CMK (cell line): ENCODE data around the gene ENDOV.

Source experiments
- DNase-seq: peaks from one replicate; pipeline ENCODE4 v3.0.0-alpha.2; 2010; ENCODE audit warnings: low read depth

The ENDOV gene

DNA sequence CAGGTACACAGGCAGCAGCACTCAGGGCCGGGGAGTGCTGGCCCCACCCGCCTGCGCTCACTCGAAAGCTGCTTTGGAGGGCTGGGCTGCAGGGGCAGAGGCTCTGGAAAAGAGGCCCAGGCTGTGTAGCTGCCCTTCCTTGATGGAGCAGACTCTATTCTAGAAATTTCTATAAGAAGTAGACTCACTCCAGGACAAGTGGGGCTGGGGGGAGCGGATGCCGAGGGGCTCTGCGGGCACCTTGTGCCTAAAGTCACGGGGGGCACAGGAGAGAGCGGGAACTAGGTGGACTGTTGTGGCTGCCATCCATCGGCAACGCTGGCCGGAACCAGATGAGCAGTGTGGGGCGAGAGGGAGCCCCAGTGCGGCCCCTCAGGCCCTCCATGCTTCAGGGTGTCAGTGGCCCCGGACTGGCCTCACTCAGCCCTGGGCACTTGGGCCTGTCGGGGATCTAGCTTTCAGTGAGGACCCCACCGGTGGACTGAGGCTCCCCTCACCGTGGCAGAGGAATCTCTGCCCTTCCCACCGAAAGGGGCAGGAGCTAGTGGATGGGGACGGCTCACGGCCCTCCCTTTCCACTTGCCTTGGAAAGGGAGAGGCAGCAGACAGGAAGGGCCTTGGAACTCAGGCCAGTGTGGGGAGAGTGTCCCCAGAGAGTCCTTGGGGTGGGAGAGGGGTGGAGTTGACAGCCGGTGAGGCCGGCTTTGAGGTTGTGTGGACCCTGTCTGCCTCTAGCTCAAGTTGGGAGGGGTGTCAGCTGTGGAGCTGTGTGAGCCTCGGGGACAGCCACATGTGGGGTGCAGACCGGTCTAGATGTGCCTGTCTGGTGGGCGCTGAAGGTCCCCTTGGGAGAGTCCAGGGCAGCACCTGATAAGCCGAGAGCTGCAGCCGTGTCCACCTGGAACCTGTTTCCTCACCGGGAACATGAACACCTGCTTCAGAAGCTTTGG lies 16.6 kb downstream of the ENDOV start:
- no peak for DNase-seq

DNA sequence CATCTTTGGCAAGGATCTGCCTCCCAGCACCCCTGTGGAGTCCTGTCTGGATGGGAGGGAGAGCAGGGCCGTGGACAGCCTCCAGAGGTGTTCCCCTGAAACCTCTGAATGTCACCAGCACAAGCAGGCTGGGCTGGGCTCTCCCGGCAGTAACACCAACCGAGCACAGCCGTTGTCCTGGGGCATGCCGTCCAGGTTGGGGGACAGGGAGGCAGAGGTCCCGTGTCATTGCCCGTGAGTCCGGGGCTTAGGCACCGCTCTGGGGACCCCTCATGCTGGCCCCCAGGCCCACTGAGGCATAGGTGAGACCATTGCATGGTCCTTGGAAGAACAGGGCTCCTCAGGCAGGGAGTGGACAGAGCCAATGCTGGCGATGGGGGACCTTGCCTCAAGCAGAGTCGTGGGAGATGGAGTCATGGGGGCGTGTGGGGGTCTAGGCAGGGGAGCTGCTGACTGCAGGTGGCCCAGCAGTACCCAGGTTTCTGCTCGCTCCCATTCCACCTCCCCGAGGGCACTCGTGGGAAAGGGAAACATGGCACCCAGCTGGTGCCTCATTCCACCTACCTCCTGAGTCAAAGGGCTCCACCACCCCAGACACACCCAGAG lies 17.5 kb downstream of the ENDOV start:
- DNase-seq, result no peak

- DNase-seq, result no peak
Observed at GRCh38 chr17:80432961-80433550, 18.1 kb downstream of the ENDOV start.

DNA sequence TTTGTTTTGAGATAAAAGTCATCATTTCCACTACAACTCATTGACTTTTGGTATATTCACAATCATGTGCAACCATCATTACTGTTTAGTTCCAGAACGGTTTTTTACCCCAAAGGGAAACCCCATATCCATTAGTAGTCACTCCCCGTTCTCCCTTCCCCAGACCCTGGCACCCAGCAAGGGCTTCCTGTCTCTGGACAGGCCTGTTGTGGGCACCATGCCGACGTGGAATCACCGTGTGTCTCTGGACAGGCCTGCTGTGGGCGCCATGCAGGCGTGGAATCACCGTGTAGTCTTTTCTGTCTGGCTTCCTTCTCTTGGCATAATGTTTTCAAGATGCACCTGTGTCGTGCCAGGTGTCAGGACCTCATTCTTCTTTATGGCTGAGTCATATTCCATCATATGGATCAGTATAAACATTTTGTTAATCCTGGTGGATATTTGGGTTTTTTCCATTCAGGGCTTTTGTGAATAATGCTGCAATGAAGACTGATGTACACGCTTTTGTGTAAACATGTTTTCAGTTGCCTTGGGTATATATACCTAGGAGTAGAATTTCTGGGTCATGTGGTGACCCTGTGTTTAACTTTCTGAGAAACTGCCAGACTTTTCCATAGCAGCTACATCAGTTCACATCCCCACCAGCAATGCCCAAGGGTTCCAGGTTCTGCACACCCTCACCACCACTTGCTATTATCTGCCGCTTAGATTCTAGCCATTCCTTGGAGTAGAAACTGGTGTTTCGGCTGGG lies 19.1 kb downstream of the ENDOV start:
- DNase-seq, result no peak

DNA sequence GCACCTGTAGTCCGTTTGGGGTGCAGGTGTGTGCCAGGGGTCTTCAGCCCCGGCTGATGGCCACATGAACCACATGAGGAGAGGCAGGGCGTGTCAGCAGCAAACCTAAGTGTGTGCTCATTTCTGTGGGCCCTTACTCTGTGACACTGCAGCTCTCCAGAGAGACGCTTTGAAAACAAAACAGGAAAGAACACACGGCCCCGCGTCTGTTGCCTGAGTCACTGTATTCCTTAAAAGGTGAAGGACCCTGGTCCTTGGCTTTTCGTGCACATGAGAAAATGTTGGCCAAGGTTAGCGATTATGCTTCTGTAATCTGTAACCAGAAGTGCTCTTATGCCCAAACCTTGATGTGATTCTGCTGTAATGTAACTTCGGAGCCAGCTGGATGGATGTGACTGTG lies 22.6 kb downstream of the ENDOV start:
- DNase-seq, result no peak

GRCh38 chr17:80438806-80439205 lies 23.8 kb downstream of the ENDOV start:
- no peak for DNase-seq

- no peak for DNase-seq
Observed at GRCh38 chr17:80439499-80439898, 24.5 kb downstream of the ENDOV start.

DNA sequence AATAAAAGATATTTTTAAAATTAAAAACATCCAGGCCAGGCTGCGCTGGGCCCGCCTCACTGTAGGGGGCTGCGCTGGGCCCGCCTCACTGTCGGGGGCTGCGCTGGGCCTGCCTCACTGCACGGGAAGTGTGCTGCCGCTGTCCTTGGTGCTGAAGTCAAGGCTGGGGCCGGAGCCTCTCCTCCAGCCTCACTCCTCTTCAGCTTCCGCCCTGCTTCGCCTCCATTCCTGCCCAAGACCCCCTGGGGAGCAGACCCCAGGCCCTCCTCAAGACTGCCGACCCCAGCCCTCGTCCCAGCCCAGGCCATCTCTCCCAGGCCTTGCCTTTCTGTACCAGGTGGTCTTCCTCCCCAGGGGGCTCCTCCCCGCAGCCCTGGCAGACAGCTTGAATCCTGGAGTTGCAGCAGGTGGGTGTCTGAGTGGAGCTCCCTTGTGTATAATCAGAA lies 26.2 kb downstream of the ENDOV start:
- DNase-seq, result no peak

DNA sequence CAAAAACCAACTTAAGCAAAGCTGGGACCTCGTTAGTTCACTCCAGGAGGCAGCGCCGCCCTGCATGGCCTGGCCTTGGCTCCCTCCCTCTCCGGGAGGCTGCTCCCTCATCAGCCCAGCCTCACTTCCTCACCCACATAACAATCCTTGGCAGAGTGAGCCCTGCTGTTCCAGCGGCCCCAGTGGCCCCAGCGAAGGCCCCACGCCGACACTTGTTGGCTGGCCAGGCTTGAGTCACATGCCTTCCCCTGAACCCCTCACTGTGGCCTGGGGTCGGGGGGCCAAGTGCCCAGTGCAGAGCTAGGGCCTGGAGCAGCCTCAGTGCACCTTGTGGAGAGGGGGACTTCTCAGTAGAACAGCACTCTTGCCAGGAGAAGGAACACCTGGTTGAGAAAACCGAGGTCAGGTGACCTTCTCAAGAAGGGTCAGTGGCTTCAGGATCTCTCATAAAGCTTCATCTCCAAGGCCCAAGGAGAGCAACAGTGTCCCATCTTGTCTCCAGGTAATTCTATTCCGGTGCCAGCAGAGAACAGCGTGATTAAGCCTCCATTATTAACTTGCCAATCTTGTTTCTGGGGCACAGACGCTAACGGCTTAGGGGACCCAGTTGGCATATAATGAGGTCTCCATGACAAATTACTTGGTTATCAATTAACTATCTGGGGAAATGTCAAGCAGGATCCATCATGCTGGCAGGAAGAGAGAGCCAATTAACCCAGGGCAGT lies 26.8 kb downstream of the ENDOV start:
- no peak for DNase-seq

- DNase-seq, result no peak
Observed at GRCh38 chr17:80442323-80442659, 27.3 kb downstream of the ENDOV start.

- DNase-seq, result no peak
Observed at GRCh38 chr17:80442764-80443163, 27.8 kb downstream of the ENDOV start.

- DNase-seq, result no peak
Observed at GRCh38 chr17:80443498-80443897, 28.5 kb downstream of the ENDOV start.

- no peak for DNase-seq
Observed at GRCh38 chr17:80443916-80444643, 29.1 kb downstream of the ENDOV start.

GRCh38 chr17:80444644-80444979 lies 29.6 kb downstream of the ENDOV start:
- DNase-seq, result no peak

GRCh38 chr17:80445007-80445725 lies 30.2 kb downstream of the ENDOV start:
- DNase-seq, result no peak

DNA sequence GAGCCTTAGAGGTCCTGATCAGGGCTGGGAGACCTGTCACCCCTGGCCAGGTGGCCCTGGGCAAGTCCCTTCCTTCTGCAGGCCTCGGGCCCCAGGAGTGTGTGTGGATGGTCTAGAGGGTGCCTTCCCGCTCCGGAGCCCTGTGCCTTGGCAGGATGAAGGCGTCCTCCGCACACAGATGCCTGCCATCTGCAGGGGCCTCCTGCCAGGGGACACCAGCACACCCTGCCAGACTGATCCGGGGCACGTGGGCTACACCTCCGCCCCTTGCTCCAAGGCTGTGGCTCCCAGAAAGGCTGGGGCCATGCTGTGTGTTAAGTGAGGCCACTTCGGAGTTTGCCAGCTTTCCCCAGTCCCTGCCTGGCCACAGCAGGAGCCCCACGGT lies 30.8 kb downstream of the ENDOV start:
- no peak for DNase-seq

- DNase-seq, result no peak
Observed at GRCh38 chr17:80446645-80447405, 31.9 kb downstream of the ENDOV start.

GRCh38 chr17:80447790-80448189 lies 32.8 kb downstream of the ENDOV start:
- no peak for DNase-seq

- no peak for DNase-seq
Observed at GRCh38 chr17:80449194-80449929, 34.4 kb downstream of the ENDOV start.
